Type B pancreatic cell (in vitro differentiated cells): ENCODE results near the gene RSPRY1. TPM values are rescaled to one million over a fixed set of nuclear protein-coding genes. Genes with fewer than 3 reads are reported as not detected.

Experiments used
- DNase-seq: peaks from one replicate; pipeline ENCODE4 v3.0.0; 2021; ENCODE audit warnings: mixed read lengths; ENCODE audit not compliant: unreplicated experiment; ENCODE audit errors: extremely low spot score
- H3K27ac Mint-ChIP-seq: 2 replicates; pipeline ENCODE4 v1.8.0; 2021; ENCODE audit warnings: mild to moderate bottlenecking, mixed read lengths
- H3K27me3 Mint-ChIP-seq: 2 replicates; pipeline ENCODE4 v1.8.0; 2021; ENCODE audit warnings: mixed read lengths
- H3K36me3 Mint-ChIP-seq: 2 replicates; pipeline ENCODE4 v1.8.0; 2021; ENCODE audit warnings: mixed read lengths
- H3K4me1 Mint-ChIP-seq: one replicate; pipeline ENCODE4 v1.8.0; 2021; ENCODE audit warnings: mixed read lengths; ENCODE audit not compliant: unreplicated experiment
- H3K4me3 Mint-ChIP-seq: 2 replicates; pipeline ENCODE4 v1.8.0; 2021; ENCODE audit warnings: mild to moderate bottlenecking, mixed read lengths
- H3K9me3 Mint-ChIP-seq: 2 replicates; pipeline ENCODE4 v1.8.0; 2021; ENCODE audit warnings: mixed read lengths
- CTCF ChIP-seq: fragments of 200-600 bp; sonication (generic); conservative IDR thresholded peaks from 2 replicates; pipeline ENCODE4 v1.5.0; 2021; ENCODE audit warnings: antibody characterized with exemption, mild to moderate bottlenecking
- total RNA-seq: library from RNA; stranded (reverse); gene quantifications from 2 replicates; pipeline ENCODE4 v1.2.1, GENCODE V29; 2021; ENCODE audit warnings: low replicate concordance

RSPRY1 gene
- total RNA-seq, 1 donor from 2014 or later, result 49.9 TPM

GRCh38 chr16:57239107-57239506 lies 53.0 kb downstream of the RSPRY1 start:
- H3K36me3 Mint-ChIP-seq, result peaks cover 25% of the 10 kb centered on the region

GRCh38 chr16:57240851-57241250 lies 54.7 kb downstream of the RSPRY1 start:
- Mint-ChIP-seq H3K4me1 (peaks cover 12% of the 10 kb centered on the region), H3K27ac (peak overlapping the region; percentile 20), H3K9me3 (no peaks in the 10 kb centered on the region), H3K36me3 (peaks cover 21% of the 10 kb centered on the region), H3K4me3 (peak overlapping the region; percentile 12), H3K27me3 (no peaks in the 10 kb centered on the region)
- no peak for DNase-seq
- TF ChIP-seq CTCF, result no peak

More at GRCh38 chr16:57239107-57239506, 53.0 kb downstream of the RSPRY1 start:
- no peak for DNase-seq
- TF ChIP-seq CTCF, result no peak
- Mint-ChIP-seq H3K4me3 (no peak overlapping the region), H3K4me1 (peaks cover under 1% of the 10 kb centered on the region), H3K27me3 (no peaks in the 10 kb centered on the region), H3K27ac (no peak overlapping the region), H3K9me3 (no peaks in the 10 kb centered on the region)

- no peak overlapping the region for H3K4me3 Mint-ChIP-seq
- H3K4me1 Mint-ChIP-seq, result peaks cover 15% of the 10 kb centered on the region
- H3K27ac Mint-ChIP-seq, result peak overlapping the region; percentile 41
- H3K27me3 Mint-ChIP-seq, result no peaks in the 10 kb centered on the region
- no peaks in the 10 kb centered on the region for H3K9me3 Mint-ChIP-seq
- no peak for DNase-seq
- H3K36me3 Mint-ChIP-seq, result peaks cover 20% of the 10 kb centered on the region
- no peak for TF ChIP-seq CTCF
Observed at GRCh38 chr16:57242650-57243049, 56.5 kb downstream of the RSPRY1 start.

- Mint-ChIP-seq H3K9me3 (no peaks in the 10 kb centered on the region), H3K36me3 (peaks cover 22% of the 10 kb centered on the region), H3K4me1 (peaks cover 15% of the 10 kb centered on the region), H3K27me3 (no peaks in the 10 kb centered on the region), H3K4me3 (peak overlapping the region; percentile 97), H3K27ac (peak overlapping the region; percentile 97)
- peak; percentile 36 for TF ChIP-seq CTCF
- DNase-seq, result no peak
Observed at GRCh38 chr16:57244463-57244766, 58.3 kb downstream of the RSPRY1 start.

- peaks cover 15% of the 10 kb centered on the region for H3K4me1 Mint-ChIP-seq
- peak within 1 kb of the TSS; percentile 97 for H3K4me3 Mint-ChIP-seq
- no peaks in the 10 kb centered on the region for H3K27me3 Mint-ChIP-seq
- H3K9me3 Mint-ChIP-seq, result no peaks in the 10 kb centered on the region
- H3K36me3 Mint-ChIP-seq, result peaks cover 26% of the 10 kb centered on the region
- peak within 1 kb of the TSS; percentile 97 for H3K27ac Mint-ChIP-seq
- peak; percentile 99 for DNase-seq
- TF ChIP-seq CTCF, result no peak
Observed at GRCh38 chr16:57244767-57245471, 58.8 kb downstream of the RSPRY1 start, which contains the start of gene ARL2BP. TSS of gene ARL2BP (plus strand) at chr16:57245259. CDS start at chr16:57245368, 109 bp downstream.
